ENCODE measurements around the gene PIP4P1. TPM values are rescaled to one million over a fixed set of nuclear protein-coding genes. Genes with fewer than 3 reads are reported as not detected.

PIP4P1 gene
- total and polyA plus RNA-seq, 9 donors = 11.8 to 32.9 (median 25.2) TPM

DNA sequence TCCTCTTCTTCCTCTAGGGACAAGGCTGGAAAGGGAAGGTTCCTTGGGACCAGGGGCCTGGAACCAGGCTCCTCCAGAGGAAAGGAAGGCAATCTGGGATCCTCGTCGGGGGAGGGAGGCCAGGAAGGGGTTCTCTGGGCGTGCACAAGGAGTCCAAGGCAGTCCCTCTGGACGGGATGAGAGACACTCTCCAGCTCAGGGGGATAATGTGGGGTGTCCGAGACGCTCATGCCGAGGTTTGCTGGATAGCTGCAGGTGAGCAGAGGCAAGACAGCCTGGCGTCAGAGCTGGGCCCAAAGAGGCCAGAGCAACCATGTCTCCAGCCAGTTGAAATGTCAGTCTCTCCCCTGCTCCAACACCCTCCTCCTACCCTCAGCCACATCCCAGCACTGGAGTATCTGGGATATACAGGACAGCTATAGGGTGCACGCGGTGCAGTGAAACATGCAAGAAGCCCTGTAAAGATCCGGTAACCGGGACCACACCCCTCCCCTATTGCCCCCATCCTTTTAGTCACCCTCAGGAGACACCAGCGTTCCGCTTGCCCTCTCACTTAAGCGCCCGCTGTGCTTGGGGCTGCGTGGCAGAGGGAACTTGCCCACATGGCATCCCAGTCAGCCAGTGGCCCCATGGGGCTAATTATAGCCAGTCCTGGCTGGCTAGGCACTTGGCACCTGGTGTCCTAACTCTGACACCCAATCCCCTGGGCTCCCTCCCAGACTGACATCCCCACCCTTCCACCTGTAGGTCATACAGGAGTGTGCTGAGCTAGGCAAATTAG, 25.5 kb downstream of the PIP4P1 start, which contains the start of gene KLHL33:
Gene KLHL33 (minus strand): TSS at position 585 of the 781 bp plus-strand sequence. CDS start 355 bp downstream, at position 230.
- no peaks in the 10 kb centered on the region for H3K9me3 ChIP-seq
- TF ChIP-seq CTCF (IDR thresholded peaks at IDR 0.05) (no peak), EP300 (IDR thresholded peaks at IDR 0.05) (no peak), POLR2A (IDR thresholded peaks at IDR 0.05) (no peak)
- no peak for DNase-seq
- WGBS, 3 donors = 70 to 76% (median 72%) methylated on average over 17 of the region's 17 CpGs
- H3K4me3 ChIP-seq = peak within 1 kb of the TSS; percentile 30
- H3K27ac ChIP-seq = peak within 1 kb of the TSS; percentile 66 to 87
- H3K36me3 ChIP-seq = no peaks in the 10 kb centered on the region
- intact Hi-C loops (cut with DNase I) = no loop called here
- H3K27me3 ChIP-seq = no peaks in the 10 kb centered on the region
- H3K4me1 ChIP-seq (ENCODE audit: insufficient read depth) = peaks cover 2% of the 10 kb centered on the region

DNA sequence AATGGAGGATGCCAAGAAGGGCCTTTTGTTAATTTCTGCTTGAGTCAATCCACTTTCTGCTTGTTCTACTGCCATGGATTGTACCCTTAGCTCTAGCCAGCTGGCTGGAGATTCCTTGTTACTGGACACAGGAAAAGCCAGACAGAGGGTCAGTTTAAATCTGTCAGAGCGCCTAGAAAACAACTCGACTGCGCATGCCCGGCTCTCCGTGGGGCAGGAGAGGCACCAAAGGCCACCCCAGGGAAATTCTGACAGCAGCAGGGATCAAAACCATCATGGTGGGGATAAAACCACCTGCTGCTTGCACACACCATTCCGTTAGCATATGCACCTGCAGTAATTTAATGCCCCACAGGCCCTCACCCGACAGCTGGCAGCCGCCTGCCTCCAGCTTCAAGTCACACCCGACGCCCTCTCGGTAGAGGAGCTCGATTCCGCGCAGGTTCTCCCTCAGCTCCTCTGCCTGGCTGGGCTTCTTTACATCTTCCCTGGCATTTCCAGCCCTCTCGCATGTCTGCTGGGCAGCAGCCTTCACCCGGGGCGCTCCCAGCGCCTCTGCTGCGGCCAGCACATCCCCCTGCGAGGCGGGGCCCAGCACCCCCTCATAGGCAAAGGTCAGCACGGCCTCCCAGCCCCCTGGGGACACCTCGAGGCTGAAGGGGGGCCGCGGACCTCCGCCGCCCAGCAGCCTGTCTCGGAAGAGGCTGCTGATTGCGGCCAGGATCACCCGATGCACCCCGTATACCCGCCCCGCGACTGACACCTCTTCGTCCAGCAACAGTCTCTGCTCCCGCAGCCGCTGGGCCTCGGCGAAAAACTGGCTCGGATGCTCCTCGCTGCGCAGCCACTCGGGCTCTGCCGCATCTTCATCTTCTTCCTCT, 26.3 kb downstream of the PIP4P1 start:
- no peaks in the 10 kb centered on the region for H3K36me3 ChIP-seq
- no peaks in the 10 kb centered on the region for H3K9me3 ChIP-seq
- 8 to 15% (median 9%) methylated on average over 34 to 44 of the region's 44 CpGs for whole genome bisulfite sequencing, 3 donors
- DNase-seq = peak; percentile 65 to 85 (median 83)
- intact Hi-C loops (cut with DNase I) = no loop called here
- peak overlapping the region; percentile 30 for H3K4me3 ChIP-seq
- H3K4me1 ChIP-seq (ENCODE audit: insufficient read depth) = peaks cover 5% of the 10 kb centered on the region
- H3K27ac ChIP-seq = peak overlapping the region; percentile 66 to 87
- TF ChIP-seq POLR2A (IDR thresholded peaks at IDR 0.05) = no peak
- no peaks in the 10 kb centered on the region for H3K27me3 ChIP-seq

GRCh38 chr14:20429801-20430669, 31.2 kb downstream of the PIP4P1 start:
- 60 to 67% (median 66%) methylated on average over 30 of the region's 30 CpGs for WGBS, 3 donors
- Histone ChIP-seq H3K27ac (no peak overlapping the region), H3K36me3 (no peaks in the 10 kb centered on the region), H3K4me1 (ENCODE audit: insufficient read depth) (peaks cover 6% of the 10 kb centered on the region), H3K9me3 (no peaks in the 10 kb centered on the region), H3K27me3 (no peaks in the 10 kb centered on the region), H3K4me3 (no peak overlapping the region)
- TF ChIP-seq EP300 (IDR thresholded peaks at IDR 0.05) (no peak), POLR2A (IDR thresholded peaks at IDR 0.05) (no peak), CTCF (IDR thresholded peaks at IDR 0.05) (no peak)
- intact Hi-C loops (cut with DNase I) = no loop called here
- peak in 3 of 5 donors; percentile 14 to 56 (median 37) for DNase-seq

- TF ChIP-seq POLR2A (IDR thresholded peaks at IDR 0.05) = no peak
- TF ChIP-seq EP300 (IDR thresholded peaks at IDR 0.05) = no peak
- TF ChIP-seq CTCF (IDR thresholded peaks at IDR 0.05) = no peak
- 47 to 59% (median 54%) methylated on average over 5 of the region's 5 CpGs for WGBS, 3 donors
- DNase-seq = no peak
- Histone ChIP-seq H3K4me1 (ENCODE audit: insufficient read depth) (peaks cover 3% of the 10 kb centered on the region), H3K27ac (no peak overlapping the region), H3K4me3 (no peak overlapping the region), H3K27me3 (no peaks in the 10 kb centered on the region), H3K36me3 (no peaks in the 10 kb centered on the region), H3K9me3 (no peaks in the 10 kb centered on the region)
- intact Hi-C loops (cut with DNase I) = no loop called here
These were observed 32.4 kb downstream of the PIP4P1 start for GRCh38 chr14:20428802-20429201.

Data from ovary (tissue), 9 donors.